Activated CD4-positive, alpha-beta T cell treated with anti-CD3 and anti-CD28 coated beads for 36 hours (primary cell): ENCODE measurements around the gene MRS2. TPM values are rescaled to one million over a fixed set of nuclear protein-coding genes. Genes with fewer than 3 reads are reported as not detected.
"Not testable (repeated sequence)": the region's sequence is repeated elsewhere in the genome, so short reads cannot be mapped to it uniquely, and the experiment has no call there.

Source experiments
- ATAC-seq: fragments of 200-7000 bp; cut with Tn5 transposase; one replicate; pipeline ENCODE4 v1.10.0; 2021; ENCODE audit warnings: mild to moderate bottlenecking, moderate library complexity
- CTCF ChIA-PET: fragments of 350-600 bp; sonication (Branson Sonifier 250); formaldehyde crosslinking; loops from one replicate; lab custom pipeline; 2021; ENCODE audit warnings: antibody characterized with exemption; lab: Charles Lee
- POLR2A ChIA-PET: fragments of 350-600 bp; sonication (Branson Sonifier 250); formaldehyde crosslinking; loops from one replicate; lab custom pipeline; 2021; ENCODE audit warnings: antibody characterized with exemption, inconsistent platforms; lab: Charles Lee
- DNase-seq: peaks from one replicate; pipeline ENCODE4 v3.0.0-alpha.2; 2020
- H3K27ac Mint-ChIP-seq: one replicate; pipeline ENCODE4 v1.8.0; 2021; ENCODE audit warnings: mixed read lengths
- H3K27me3 Mint-ChIP-seq: one replicate; pipeline ENCODE4 v1.8.0; 2021; ENCODE audit warnings: mixed read lengths
- H3K36me3 Mint-ChIP-seq: one replicate; pipeline ENCODE4 v1.8.0; 2021; ENCODE audit warnings: low read depth, mixed read lengths
- H3K4me1 Mint-ChIP-seq: one replicate; pipeline ENCODE4 v1.8.0; 2021; ENCODE audit warnings: mixed read lengths
- H3K4me3 Mint-ChIP-seq: one replicate; pipeline ENCODE4 v1.8.0; 2021; ENCODE audit warnings: mild to moderate bottlenecking, moderate library complexity, mixed read lengths
- H3K9me3 Mint-ChIP-seq: one replicate; pipeline ENCODE4 v1.8.0; 2021; ENCODE audit warnings: low read depth, mixed read lengths
- intact Hi-C, 2 experiments: fragments of 100-400 bp; cut with DNase I in 1 of 2; cut with micrococcal nuclease in 1 of 2; formaldehyde crosslinking; loops; one replicate each; pipeline versions ENCODE4 v1.14.2 to v1.15.1; 2022 to 2024; cut with DNase I, micrococcal nuclease
- total RNA-seq, 2 experiments: library from RNA; stranded (reverse); gene quantifications; one replicate each; pipeline ENCODE4 v1.2.3, GENCODE V29; 2021

Gene MRS2
- total RNA-seq, 2 experiments from 2014 or later = 21.0 to 25.5 TPM

- Mint-ChIP-seq H3K27me3 (peaks cover 2% of the 10 kb centered on the region), H3K4me3 (no peak overlapping the region), H3K27ac (no peak overlapping the region), H3K9me3 (no peaks in the 10 kb centered on the region), H3K36me3 (no peaks in the 10 kb centered on the region), H3K4me1 (no peaks in the 10 kb centered on the region)
- intact Hi-C loops = loop anchor here in 1 of 2 experiments (5.0 kb wide), 1 partner anchor 110 kb away; no protein-coding TSS in a partner anchor
- CTCF ChIA-PET = no interaction called here
- DNase-seq (no peak), ATAC-seq (peak; percentile 23)
- POLR2A ChIA-PET = no interaction called here
Measured at GRCh38 chr6:24391756-24392405, 10.9 kb upstream of the MRS2 start.

GRCh38 chr6:24394061-24394779 is 8.5 kb upstream of the MRS2 start:
- Mint-ChIP-seq H3K4me3 (no peak overlapping the region), H3K4me1 (no peaks in the 10 kb centered on the region), H3K9me3 (no peaks in the 10 kb centered on the region), H3K27me3 (peaks cover 7% of the 10 kb centered on the region), H3K27ac (no peak overlapping the region), H3K36me3 (no peaks in the 10 kb centered on the region)
- CTCF ChIA-PET = no interaction called here
- ATAC-seq (no peak), DNase-seq (no peak)
- intact Hi-C loops = loop anchor here in 1 of 2 experiments (5.0 kb wide), 1 partner anchor 112 kb away; no protein-coding TSS in a partner anchor
- POLR2A ChIA-PET = no interaction called here

- ChIA-PET POLR2A (no interaction called here), CTCF (no interaction called here)
- Mint-ChIP-seq H3K27ac (no peak overlapping the region), H3K36me3 (no peaks in the 10 kb centered on the region), H3K9me3 (no peaks in the 10 kb centered on the region), H3K27me3 (peaks cover 13% of the 10 kb centered on the region), H3K4me1 (no peaks in the 10 kb centered on the region), H3K4me3 (no peak overlapping the region)
- ATAC-seq (no peak), DNase-seq (no peak)
- intact Hi-C loops = loop anchor here in 1 of 2 experiments (5.0 kb wide), 1 partner anchor 113 kb away; no protein-coding TSS in a partner anchor
Measured at GRCh38 chr6:24394780-24395437, 7.8 kb upstream of the MRS2 start.

- H3K36me3 Mint-ChIP-seq = no peaks in the 10 kb centered on the region
- no peaks in the 10 kb centered on the region for H3K9me3 Mint-ChIP-seq
- no peaks in the 10 kb centered on the region for H3K4me1 Mint-ChIP-seq
- H3K27ac Mint-ChIP-seq = no peak overlapping the region
- POLR2A ChIA-PET = interaction anchor here (0.6 kb wide), 1 partner anchor 67 kb away, joined by 3 read pairs; no protein-coding TSS in a partner anchor
- H3K4me3 Mint-ChIP-seq = no peak overlapping the region
- intact Hi-C loops = no loop called here
- ATAC-seq (no peak), DNase-seq (no peak)
- H3K27me3 Mint-ChIP-seq = peaks cover 17% of the 10 kb centered on the region
- CTCF ChIA-PET = no interaction called here
Measured at GRCh38 chr6:24396824-24397223, 5.9 kb upstream of the MRS2 start.

- no peak overlapping the region for H3K4me3 Mint-ChIP-seq
- intact Hi-C loops = no loop called here
- peaks cover 17% of the 10 kb centered on the region for H3K27me3 Mint-ChIP-seq
- H3K9me3 Mint-ChIP-seq = no peaks in the 10 kb centered on the region
- H3K27ac Mint-ChIP-seq = no peak overlapping the region
- no peak for DNase-seq
- ATAC-seq = no peak
- peaks cover 3% of the 10 kb centered on the region for H3K4me1 Mint-ChIP-seq
- POLR2A ChIA-PET = no interaction called here
- no peaks in the 10 kb centered on the region for H3K36me3 Mint-ChIP-seq
- CTCF ChIA-PET = interaction anchor here (0.7 kb wide), 2 partner anchors 119 to 173 kb away, joined by 3 to 5 read pairs; no protein-coding TSS in a partner anchor
Measured at GRCh38 chr6:24397631-24398030, 5.1 kb upstream of the MRS2 start.

GRCh38 chr6:24400045-24401039 is 2.4 kb upstream of the MRS2 start:
- H3K27me3 Mint-ChIP-seq = peaks cover 17% of the 10 kb centered on the region
- DNase-seq, H3K9me3 Mint-ChIP-seq, H3K27ac Mint-ChIP-seq, H3K4me3 Mint-ChIP-seq, H3K36me3 Mint-ChIP-seq, CTCF ChIA-PET, ATAC-seq: not testable (repeated sequence)
- peaks cover 22% of the 10 kb centered on the region for H3K4me1 Mint-ChIP-seq
- POLR2A ChIA-PET = interaction anchor here (0.6 kb wide), 1 partner anchor 680 kb away, joined by 5 read pairs; no protein-coding TSS in a partner anchor
- intact Hi-C loops = loop anchor here in 1 of 2 experiments (10.0 kb wide), 1 partner anchor 294 kb away; no protein-coding TSS in a partner anchor

GRCh38 chr6:24401458-24401857 is 1.3 kb upstream of the MRS2 start:
- Mint-ChIP-seq H3K4me1 (peaks cover 23% of the 10 kb centered on the region), H3K9me3 (no peaks in the 10 kb centered on the region), H3K27me3 (peaks cover 17% of the 10 kb centered on the region), H3K4me3 (no peak overlapping the region), H3K36me3 (peaks cover 8% of the 10 kb centered on the region), H3K27ac (no peak overlapping the region)
- ChIA-PET POLR2A (no interaction called here), CTCF (no interaction called here)
- ATAC-seq = no peak
- DNase-seq = no peak
- intact Hi-C loops = loop anchor here in 1 of 2 experiments (10.0 kb wide), 1 partner anchor 293 kb away; no protein-coding TSS in a partner anchor

- CTCF ChIA-PET = no interaction called here
- H3K27ac Mint-ChIP-seq = peak overlapping the region; percentile 86
- no peak for DNase-seq
- intact Hi-C loops = loop anchor here (2.0 to 10.0 kb wide), 4 partner anchors 43 to 291 kb away; partner anchors contain the start of genes ACOT13 (in 1 of the 2), ALDH5A1 (in 1 of the 2) and TDP2 (in 1 of the 2)
- H3K4me3 Mint-ChIP-seq = peak overlapping the region; percentile 93
- H3K4me1 Mint-ChIP-seq = peaks cover 26% of the 10 kb centered on the region
- peaks cover 12% of the 10 kb centered on the region for H3K27me3 Mint-ChIP-seq
- ATAC-seq = no peak
- POLR2A ChIA-PET = no interaction called here
- no peaks in the 10 kb centered on the region for H3K9me3 Mint-ChIP-seq
- H3K36me3 Mint-ChIP-seq = peaks cover 8% of the 10 kb centered on the region
Measured at GRCh38 chr6:24403501-24403824, 727 bp downstream of the MRS2 start.

- ChIA-PET POLR2A (no interaction called here), CTCF (interaction anchor here (1.2 kb wide), 1 partner anchor 45 kb away, joined by 4 read pairs; no protein-coding TSS in a partner anchor)
- DNase-seq = no peak
- intact Hi-C loops = loop anchor here in 1 of 2 experiments (10.0 kb wide), 1 partner anchor 290 kb away; no protein-coding TSS in a partner anchor
- H3K36me3 Mint-ChIP-seq = peaks cover 13% of the 10 kb centered on the region
- peaks cover 26% of the 10 kb centered on the region for H3K4me1 Mint-ChIP-seq
- H3K9me3 Mint-ChIP-seq = no peaks in the 10 kb centered on the region
- H3K4me3 Mint-ChIP-seq = no peak overlapping the region
- peaks cover under 1% of the 10 kb centered on the region for H3K27me3 Mint-ChIP-seq
- H3K27ac Mint-ChIP-seq = no peak overlapping the region
- no peak for ATAC-seq
Measured at GRCh38 chr6:24405262-24405661, 2.5 kb downstream of the MRS2 start.

GRCh38 chr6:24408719-24409410 is 6.1 kb downstream of the MRS2 start:
- Mint-ChIP-seq H3K4me1 (peaks cover 16% of the 10 kb centered on the region), H3K4me3 (no peak overlapping the region), H3K27me3 (no peaks in the 10 kb centered on the region), H3K27ac (no peak overlapping the region), H3K9me3 (no peaks in the 10 kb centered on the region), H3K36me3 (peaks cover 29% of the 10 kb centered on the region)
- ATAC-seq (no peak), DNase-seq (no peak)
- intact Hi-C loops = loop anchor here in 1 of 2 experiments (10.0 kb wide), 1 partner anchor 286 kb away; no protein-coding TSS in a partner anchor
- ChIA-PET CTCF (interaction anchor here (1.5 to 1.7 kb wide), 2 partner anchors 22 to 126 kb away, joined by 3 to 6 read pairs; no protein-coding TSS in a partner anchor), POLR2A (no interaction called here)
